Stimulated activated CD8-positive, alpha-beta memory T cell treated with anti-CD3 and anti-CD28 coated beads, Interleukin-15, amount 100 ng/mL, for 48 hours (primary cell): Measurements from ENCODE around the gene TTC28.

ENCODE experiments used
- DNase-seq, 2 donors: peaks; one replicate each; pipeline ENCODE4 v3.0.0-alpha.2; 2020; ENCODE audit warnings: low read depth in 2 of 2

TTC28 gene

GRCh38 chr22:28441720-28442263 lies 237.8 kb downstream of the TTC28 start:
- DNase-seq, result no peak

GRCh38 chr22:28440592-28441390 lies 238.8 kb downstream of the TTC28 start:
- DNase-seq, result no peak

- no peak for DNase-seq
These were observed 241.4 kb downstream of the TTC28 start for GRCh38 chr22:28438183-28438768.

GRCh38 chr22:28435982-28436381 lies 243.7 kb downstream of the TTC28 start:
- no peak for DNase-seq

- no peak for DNase-seq
These were observed 244.4 kb downstream of the TTC28 start for GRCh38 chr22:28435140-28435768.

GRCh38 chr22:28430466-28431025 lies 249.1 kb downstream of the TTC28 start:
- DNase-seq, result no peak

- no peak for DNase-seq
These were observed 249.9 kb downstream of the TTC28 start for GRCh38 chr22:28429711-28430110.

GRCh38 chr22:28428271-28428670 lies 251.4 kb downstream of the TTC28 start:
- DNase-seq, result no peak

GRCh38 chr22:28426346-28427132 lies 253.1 kb downstream of the TTC28 start:
- DNase-seq, result no peak

GRCh38 chr22:28425211-28425610 lies 254.4 kb downstream of the TTC28 start:
- DNase-seq, result no peak

GRCh38 chr22:28424427-28425080 lies 255.1 kb downstream of the TTC28 start:
- DNase-seq, result no peak

- DNase-seq, result no peak
These were observed 259.7 kb downstream of the TTC28 start for GRCh38 chr22:28419919-28420318.

GRCh38 chr22:28418008-28418407 lies 261.6 kb downstream of the TTC28 start:
- DNase-seq, result no peak

GRCh38 chr22:28417431-28417830 lies 262.2 kb downstream of the TTC28 start:
- DNase-seq, result no peak

- DNase-seq, result no peak
These were observed 264.7 kb downstream of the TTC28 start for GRCh38 chr22:28414913-28415312.

- DNase-seq, result no peak
These were observed 265.8 kb downstream of the TTC28 start for GRCh38 chr22:28413612-28414399.

- no peak for DNase-seq
These were observed 267.5 kb downstream of the TTC28 start for GRCh38 chr22:28412109-28412508.

- no peak for DNase-seq
These were observed 268.5 kb downstream of the TTC28 start for GRCh38 chr22:28411125-28411524.

GRCh38 chr22:28410050-28410816 lies 269.4 kb downstream of the TTC28 start:
- no peak for DNase-seq
